ENCODE results near the gene PALLD.

DNA sequence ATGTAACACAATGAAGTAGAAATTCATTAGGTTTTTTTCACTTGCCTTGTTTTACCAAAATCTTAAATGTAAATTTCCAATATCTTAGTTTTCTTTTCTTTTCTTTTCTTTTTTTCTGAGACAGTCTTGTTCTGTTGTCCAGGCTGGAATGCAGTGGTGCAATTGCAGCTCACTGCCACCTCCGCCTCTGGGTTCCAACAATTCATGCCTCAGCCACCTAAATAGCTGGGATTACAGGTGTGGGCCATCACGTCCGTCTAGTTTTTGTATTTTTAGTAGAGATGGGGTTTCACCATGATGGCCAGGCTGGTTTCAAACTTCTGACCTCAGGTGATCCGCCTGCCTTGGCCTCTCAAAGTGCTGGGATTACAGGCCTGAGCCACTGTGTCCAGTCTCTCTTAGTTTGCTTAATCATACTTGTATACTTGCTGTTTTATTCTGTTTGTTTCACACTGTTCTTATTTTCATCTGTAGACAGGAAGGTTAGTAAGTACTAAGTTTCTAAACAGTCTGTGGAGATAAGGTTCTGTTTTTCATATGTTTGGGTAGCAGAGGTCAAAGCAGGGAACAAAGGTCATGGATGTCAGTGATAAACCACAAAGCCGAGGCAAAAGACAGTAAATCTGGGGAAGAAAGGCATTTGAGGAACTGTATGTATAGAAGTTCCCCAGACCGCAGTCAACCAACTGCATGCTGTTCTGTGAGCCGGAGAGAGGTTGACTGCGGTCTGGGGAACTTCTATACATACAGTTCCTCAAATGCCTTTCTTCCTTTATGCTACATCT is 384.2 kb downstream of the PALLD start:
- TF ChIP-seq NFE2L1 (CRISPR knock-in tag; IDR thresholded peaks at IDR 0.05): no peak
- TF ChIP-seq CREB1 (CRISPR knock-in tag; IDR thresholded peaks at IDR 0.05): no peak
- no peak for TF ChIP-seq CBFB (CRISPR knock-in tag; IDR thresholded peaks at IDR 0.05; ENCODE audit: low read depth)
- TF ChIP-seq, protein P1, sequence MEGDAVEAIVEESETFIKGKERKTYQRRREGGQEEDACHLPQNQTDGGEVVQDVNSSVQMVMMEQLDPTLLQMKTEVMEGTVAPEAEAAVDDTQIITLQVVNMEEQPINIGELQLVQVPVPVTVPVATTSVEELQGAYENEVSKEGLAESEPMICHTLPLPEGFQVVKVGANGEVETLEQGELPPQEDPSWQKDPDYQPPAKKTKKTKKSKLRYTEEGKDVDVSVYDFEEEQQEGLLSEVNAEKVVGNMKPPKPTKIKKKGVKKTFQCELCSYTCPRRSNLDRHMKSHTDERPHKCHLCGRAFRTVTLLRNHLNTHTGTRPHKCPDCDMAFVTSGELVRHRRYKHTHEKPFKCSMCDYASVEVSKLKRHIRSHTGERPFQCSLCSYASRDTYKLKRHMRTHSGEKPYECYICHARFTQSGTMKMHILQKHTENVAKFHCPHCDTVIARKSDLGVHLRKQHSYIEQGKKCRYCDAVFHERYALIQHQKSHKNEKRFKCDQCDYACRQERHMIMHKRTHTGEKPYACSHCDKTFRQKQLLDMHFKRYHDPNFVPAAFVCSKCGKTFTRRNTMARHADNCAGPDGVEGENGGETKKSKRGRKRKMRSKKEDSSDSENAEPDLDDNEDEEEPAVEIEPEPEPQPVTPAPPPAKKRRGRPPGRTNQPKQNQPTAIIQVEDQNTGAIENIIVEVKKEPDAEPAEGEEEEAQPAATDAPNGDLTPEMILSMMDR (IDR thresholded peaks at IDR 0.05): no peak
- no peak for TF ChIP-seq ATF1 (CRISPR knock-in tag; IDR thresholded peaks at IDR 0.05)
- TF ChIP-seq, protein P2, sequence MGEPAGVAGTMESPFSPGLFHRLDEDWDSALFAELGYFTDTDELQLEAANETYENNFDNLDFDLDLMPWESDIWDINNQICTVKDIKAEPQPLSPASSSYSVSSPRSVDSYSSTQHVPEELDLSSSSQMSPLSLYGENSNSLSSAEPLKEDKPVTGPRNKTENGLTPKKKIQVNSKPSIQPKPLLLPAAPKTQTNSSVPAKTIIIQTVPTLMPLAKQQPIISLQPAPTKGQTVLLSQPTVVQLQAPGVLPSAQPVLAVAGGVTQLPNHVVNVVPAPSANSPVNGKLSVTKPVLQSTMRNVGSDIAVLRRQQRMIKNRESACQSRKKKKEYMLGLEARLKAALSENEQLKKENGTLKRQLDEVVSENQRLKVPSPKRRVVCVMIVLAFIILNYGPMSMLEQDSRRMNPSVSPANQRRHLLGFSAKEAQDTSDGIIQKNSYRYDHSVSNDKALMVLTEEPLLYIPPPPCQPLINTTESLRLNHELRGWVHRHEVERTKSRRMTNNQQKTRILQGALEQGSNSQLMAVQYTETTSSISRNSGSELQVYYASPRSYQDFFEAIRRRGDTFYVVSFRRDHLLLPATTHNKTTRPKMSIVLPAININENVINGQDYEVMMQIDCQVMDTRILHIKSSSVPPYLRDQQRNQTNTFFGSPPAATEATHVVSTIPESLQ (CRISPR knock-in tag; IDR thresholded peaks at IDR 0.05): no peak
- no peak for TF ChIP-seq NR3C1 (CRISPR knock-in tag; conservative IDR thresholded peaks at IDR 0.05; ENCODE audit: low read depth)
- TF ChIP-seq GRHL2 (CRISPR knock-in tag; IDR thresholded peaks at IDR 0.05; ENCODE audit: insufficient replicate concordance, severe bottlenecking): no peak
- TF ChIP-seq, protein P3, sequence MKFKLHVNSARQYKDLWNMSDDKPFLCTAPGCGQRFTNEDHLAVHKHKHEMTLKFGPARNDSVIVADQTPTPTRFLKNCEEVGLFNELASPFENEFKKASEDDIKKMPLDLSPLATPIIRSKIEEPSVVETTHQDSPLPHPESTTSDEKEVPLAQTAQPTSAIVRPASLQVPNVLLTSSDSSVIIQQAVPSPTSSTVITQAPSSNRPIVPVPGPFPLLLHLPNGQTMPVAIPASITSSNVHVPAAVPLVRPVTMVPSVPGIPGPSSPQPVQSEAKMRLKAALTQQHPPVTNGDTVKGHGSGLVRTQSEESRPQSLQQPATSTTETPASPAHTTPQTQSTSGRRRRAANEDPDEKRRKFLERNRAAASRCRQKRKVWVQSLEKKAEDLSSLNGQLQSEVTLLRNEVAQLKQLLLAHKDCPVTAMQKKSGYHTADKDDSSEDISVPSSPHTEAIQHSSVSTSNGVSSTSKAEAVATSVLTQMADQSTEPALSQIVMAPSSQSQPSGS (CRISPR knock-in tag; IDR thresholded peaks at IDR 0.05; ENCODE audit: borderline replicate concordance, low read depth): no peak
- TF ChIP-seq, protein P4, sequence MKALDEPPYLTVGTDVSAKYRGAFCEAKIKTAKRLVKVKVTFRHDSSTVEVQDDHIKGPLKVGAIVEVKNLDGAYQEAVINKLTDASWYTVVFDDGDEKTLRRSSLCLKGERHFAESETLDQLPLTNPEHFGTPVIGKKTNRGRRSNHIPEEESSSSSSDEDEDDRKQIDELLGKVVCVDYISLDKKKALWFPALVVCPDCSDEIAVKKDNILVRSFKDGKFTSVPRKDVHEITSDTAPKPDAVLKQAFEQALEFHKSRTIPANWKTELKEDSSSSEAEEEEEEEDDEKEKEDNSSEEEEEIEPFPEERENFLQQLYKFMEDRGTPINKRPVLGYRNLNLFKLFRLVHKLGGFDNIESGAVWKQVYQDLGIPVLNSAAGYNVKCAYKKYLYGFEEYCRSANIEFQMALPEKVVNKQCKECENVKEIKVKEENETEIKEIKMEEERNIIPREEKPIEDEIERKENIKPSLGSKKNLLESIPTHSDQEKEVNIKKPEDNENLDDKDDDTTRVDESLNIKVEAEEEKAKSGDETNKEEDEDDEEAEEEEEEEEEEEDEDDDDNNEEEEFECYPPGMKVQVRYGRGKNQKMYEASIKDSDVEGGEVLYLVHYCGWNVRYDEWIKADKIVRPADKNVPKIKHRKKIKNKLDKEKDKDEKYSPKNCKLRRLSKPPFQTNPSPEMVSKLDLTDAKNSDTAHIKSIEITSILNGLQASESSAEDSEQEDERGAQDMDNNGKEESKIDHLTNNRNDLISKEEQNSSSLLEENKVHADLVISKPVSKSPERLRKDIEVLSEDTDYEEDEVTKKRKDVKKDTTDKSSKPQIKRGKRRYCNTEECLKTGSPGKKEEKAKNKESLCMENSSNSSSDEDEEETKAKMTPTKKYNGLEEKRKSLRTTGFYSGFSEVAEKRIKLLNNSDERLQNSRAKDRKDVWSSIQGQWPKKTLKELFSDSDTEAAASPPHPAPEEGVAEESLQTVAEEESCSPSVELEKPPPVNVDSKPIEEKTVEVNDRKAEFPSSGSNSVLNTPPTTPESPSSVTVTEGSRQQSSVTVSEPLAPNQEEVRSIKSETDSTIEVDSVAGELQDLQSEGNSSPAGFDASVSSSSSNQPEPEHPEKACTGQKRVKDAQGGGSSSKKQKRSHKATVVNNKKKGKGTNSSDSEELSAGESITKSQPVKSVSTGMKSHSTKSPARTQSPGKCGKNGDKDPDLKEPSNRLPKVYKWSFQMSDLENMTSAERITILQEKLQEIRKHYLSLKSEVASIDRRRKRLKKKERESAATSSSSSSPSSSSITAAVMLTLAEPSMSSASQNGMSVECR (CRISPR knock-in tag; IDR thresholded peaks at IDR 0.05; ENCODE audit: borderline replicate concordance): no peak
- TF ChIP-seq, protein P5, sequence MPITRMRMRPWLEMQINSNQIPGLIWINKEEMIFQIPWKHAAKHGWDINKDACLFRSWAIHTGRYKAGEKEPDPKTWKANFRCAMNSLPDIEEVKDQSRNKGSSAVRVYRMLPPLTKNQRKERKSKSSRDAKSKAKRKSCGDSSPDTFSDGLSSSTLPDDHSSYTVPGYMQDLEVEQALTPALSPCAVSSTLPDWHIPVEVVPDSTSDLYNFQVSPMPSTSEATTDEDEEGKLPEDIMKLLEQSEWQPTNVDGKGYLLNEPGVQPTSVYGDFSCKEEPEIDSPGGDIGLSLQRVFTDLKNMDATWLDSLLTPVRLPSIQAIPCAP (CRISPR knock-in tag; IDR thresholded peaks at IDR 0.05): no peak
- TF ChIP-seq, protein P6, sequence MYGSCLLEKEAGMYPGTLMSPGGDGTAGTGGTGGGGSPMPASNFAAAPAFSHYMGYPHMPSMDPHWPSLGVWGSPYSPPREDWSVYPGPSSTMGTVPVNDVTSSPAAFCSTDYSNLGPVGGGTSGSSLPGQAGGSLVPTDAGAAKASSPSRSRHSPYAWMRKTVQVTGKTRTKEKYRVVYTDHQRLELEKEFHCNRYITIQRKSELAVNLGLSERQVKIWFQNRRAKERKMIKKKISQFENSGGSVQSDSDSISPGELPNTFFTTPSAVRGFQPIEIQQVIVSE (CRISPR knock-in tag; IDR thresholded peaks at IDR 0.05; ENCODE audit: borderline replicate concordance): no peak
- TF ChIP-seq, protein P7, sequence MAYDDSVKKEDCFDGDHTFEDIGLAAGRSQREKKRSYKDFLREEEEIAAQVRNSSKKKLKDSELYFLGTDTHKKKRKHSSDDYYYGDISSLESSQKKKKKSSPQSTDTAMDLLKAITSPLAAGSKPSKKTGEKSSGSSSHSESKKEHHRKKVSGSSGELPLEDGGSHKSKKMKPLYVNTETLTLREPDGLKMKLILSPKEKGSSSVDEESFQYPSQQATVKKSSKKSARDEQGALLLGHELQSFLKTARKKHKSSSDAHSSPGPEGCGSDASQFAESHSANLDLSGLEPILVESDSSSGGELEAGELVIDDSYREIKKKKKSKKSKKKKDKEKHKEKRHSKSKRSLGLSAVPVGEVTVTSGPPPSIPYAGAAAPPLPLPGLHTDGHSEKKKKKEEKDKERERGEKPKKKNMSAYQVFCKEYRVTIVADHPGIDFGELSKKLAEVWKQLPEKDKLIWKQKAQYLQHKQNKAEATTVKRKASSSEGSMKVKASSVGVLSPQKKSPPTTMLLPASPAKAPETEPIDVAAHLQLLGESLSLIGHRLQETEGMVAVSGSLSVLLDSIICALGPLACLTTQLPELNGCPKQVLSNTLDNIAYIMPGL (CRISPR knock-in tag; IDR thresholded peaks at IDR 0.05): no peak
- no peak for TF ChIP-seq ETV6 (CRISPR knock-in tag; IDR thresholded peaks at IDR 0.05)

Data from WTC11 (cell line).